Calu3 (cell line): ENCODE results near the gene VIL1. TPM values are rescaled to one million over a fixed set of nuclear protein-coding genes. Genes with fewer than 3 reads are reported as not detected.
A peak's percentile ranks its signal among the peaks of the same experiment; 100 is the strongest.

Experiments used
- BruUV-seq: library from RNA; stranded (reverse); fragments of 400-500 nt; replicated peaks from 2 replicates; lab custom pipeline; 2021; lab: Mats Ljungman, UMichigan
- CTCF ChIA-PET: fragments of 300-600 bp; sonication (Branson Sonifier 250); formaldehyde crosslinking; loops from one replicate; lab custom pipeline; 2022; ENCODE audit warnings: antibody characterized with exemption; lab: Charles Lee
- DNase-seq: peaks from one replicate; pipeline ENCODE4 v3.0.0; 2022
- H3K27ac Mint-ChIP-seq: one replicate; pipeline ENCODE4 v1.8.0; 2022; ENCODE audit warnings: mixed read lengths; ENCODE audit not compliant: unreplicated experiment
- H3K27me3 Mint-ChIP-seq: one replicate; pipeline ENCODE4 v1.8.0; 2022; ENCODE audit warnings: mixed read lengths; ENCODE audit not compliant: unreplicated experiment
- H3K36me3 Mint-ChIP-seq: one replicate; pipeline ENCODE4 v1.8.0; 2022; ENCODE audit warnings: mild to moderate bottlenecking, moderate library complexity, mixed read lengths; ENCODE audit not compliant: insufficient read depth, unreplicated experiment
- H3K4me1 Mint-ChIP-seq: one replicate; pipeline ENCODE4 v1.8.0; 2022; ENCODE audit warnings: mild to moderate bottlenecking, low read depth, mixed read lengths; ENCODE audit not compliant: unreplicated experiment
- H3K4me3 Mint-ChIP-seq: one replicate; pipeline ENCODE4 v1.8.0; 2022; ENCODE audit warnings: mild to moderate bottlenecking, low read depth, moderate library complexity, mixed read lengths; ENCODE audit not compliant: unreplicated experiment
- H3K9me3 Mint-ChIP-seq: one replicate; pipeline ENCODE4 v1.8.0; 2022; ENCODE audit warnings: low read depth, mixed read lengths; ENCODE audit not compliant: unreplicated experiment
- CTCF ChIP-seq: fragments of 200-600 bp; IDR thresholded peaks from one replicate; pipeline ENCODE4 v1.8.0; 2022; ENCODE audit warnings: antibody characterized with exemption; ENCODE audit not compliant: unreplicated experiment
- intact Hi-C: fragments of 100-400 bp; cut with micrococcal nuclease; formaldehyde crosslinking; loops from one replicate; pipeline ENCODE4 v1.10.0; 2022; ENCODE audit not compliant: unreplicated experiment
- microRNA-seq: library from miRNA; unstranded; fragments of <30 nt; microRNA quantifications from one replicate; pipeline ENCODE4 v1.2.0, GENCODE V29; 2022
- total RNA-seq: library from RNA; stranded (reverse); gene quantifications from 2 replicates; pipeline ENCODE4 v1.2.3, GENCODE V29; 2022

Gene VIL1
- total RNA-seq, 1 experiment from 2014 or later, result 9.0 TPM

DNA sequence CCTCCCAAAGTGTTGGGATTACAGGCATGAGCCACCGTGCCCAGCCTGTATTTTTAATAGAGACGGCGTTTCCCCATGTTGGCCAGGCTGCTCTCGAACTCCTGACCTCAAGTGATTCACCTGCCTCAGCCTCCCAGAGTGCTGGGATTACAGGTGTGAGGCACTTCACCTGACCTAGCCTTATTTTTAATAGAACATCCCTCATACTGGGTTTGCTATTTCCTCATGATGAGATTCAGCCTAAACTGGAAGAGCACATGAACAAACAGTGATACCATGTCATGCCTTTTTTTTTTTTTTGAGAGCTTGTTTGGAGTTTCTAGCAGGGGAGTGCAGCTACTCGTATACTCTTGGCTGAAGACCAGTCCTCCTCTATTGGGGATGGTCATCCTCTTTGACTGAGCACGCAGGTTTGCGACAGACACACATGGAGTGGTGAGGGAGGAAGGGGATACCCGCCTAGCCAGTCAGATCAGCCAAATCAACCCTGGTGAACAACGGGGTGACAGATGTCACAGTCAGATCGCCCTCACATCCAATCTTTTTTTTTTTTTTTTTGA lies 81.7 kb downstream of the VIL1 start:
- H3K4me3 Mint-ChIP-seq, result no peak overlapping the region
- no peaks in the 10 kb centered on the region for H3K9me3 Mint-ChIP-seq
- CTCF ChIA-PET, result no interaction called here
- BruUV-seq, result no TSS peak
- intact Hi-C loops, result no loop called here
- TF ChIP-seq CTCF, result no peak
- DNase-seq, result no peak
- H3K27me3 Mint-ChIP-seq, result no peaks in the 10 kb centered on the region
- no peak overlapping the region for H3K27ac Mint-ChIP-seq
- H3K4me1 Mint-ChIP-seq, result no peaks in the 10 kb centered on the region
- H3K36me3 Mint-ChIP-seq, result peaks cover 6% of the 10 kb centered on the region

- CTCF ChIA-PET, result interaction anchor here (0.5 kb wide), 1 partner anchor 379 kb away, joined by 3 read pairs; the partner anchor contains the start of gene WNT10A
- Mint-ChIP-seq H3K27me3 (no peaks in the 10 kb centered on the region), H3K4me1 (no peaks in the 10 kb centered on the region), H3K36me3 (peaks cover 6% of the 10 kb centered on the region), H3K4me3 (no peak overlapping the region), H3K27ac (no peak overlapping the region), H3K9me3 (no peaks in the 10 kb centered on the region)
- no TSS peak for BruUV-seq
- no peak for DNase-seq
- intact Hi-C loops, result no loop called here
- no peak for TF ChIP-seq CTCF
Observed at GRCh38 chr2:218501665-218502064, 82.7 kb downstream of the VIL1 start.

Small RNAs within 50 kb of the gene (microRNA-seq; reads per million reads assigned to microRNA genes)
- 29,110 reads per million, percentile 98 among the genes with 10 or more reads in this experiment for gene MIR26B

Other genes starting within 250 kb of the VIL1 start
- gene ARPC2, start 201.9 kb upstream of the VIL1 start, total RNA-seq, result 368 and 374 TPM in 2 replicates
- 1.1 and 1.5 TPM in 2 replicates for gene GPBAR1, start 158.1 kb upstream of the VIL1 start, total RNA-seq
- gene AAMP, start 149.0 kb upstream of the VIL1 start, total RNA-seq, result 102 and 117 TPM in 2 replicates
- 46.8 and 54.0 TPM in 2 replicates for gene PNKD, start 148.6 kb upstream of the VIL1 start, total RNA-seq
- gene TMBIM1, start 126.6 kb upstream of the VIL1 start, total RNA-seq, result 229 and 289 TPM in 2 replicates
- gene CATIP, start 62.3 kb upstream of the VIL1 start, total RNA-seq, result 0.71 TPM in 1 of 2 replicates, not detected in the other
- 0.12 TPM in 1 of 2 replicates, not detected in the other for gene SLC11A1, start 36.9 kb upstream of the VIL1 start, total RNA-seq
- gene CTDSP1, start 19.3 kb upstream of the VIL1 start, total RNA-seq, result 58.0 and 59.3 TPM in 2 replicates
- gene USP37, start 149.2 kb downstream of the VIL1 start, total RNA-seq, result 18.5 and 27.5 TPM in 2 replicates
- gene CNOT9, start 149.7 kb downstream of the VIL1 start, total RNA-seq, result 54.0 and 54.2 TPM in 2 replicates
- 0.38 and 0.95 TPM in 2 replicates for gene PLCD4, start 188.8 kb downstream of the VIL1 start, total RNA-seq
- 42.8 and 43.3 TPM in 2 replicates for gene ZNF142, start 240.5 kb downstream of the VIL1 start, total RNA-seq
- 57.9 and 61.7 TPM in 2 replicates for gene BCS1L, start 240.6 kb downstream of the VIL1 start, total RNA-seq